22Rv1 (cell line): ENCODE results near the gene NRCAM.

Experiments
- H3K27ac ChIP-seq: fragments of 450-650 bp; 2 replicates; pipeline ENCODE4 v1.5.1; 2017
- ZFX ChIP-seq: fragments of 450-650 bp; IDR thresholded peaks from 2 replicates; pipeline ENCODE4 v1.6.1; 2017; ENCODE audit warnings: antibody characterized with exemption, borderline replicate concordance
- TF ChIP-seq, protein P1 (sequence below): fragments of 450-650 bp; IDR thresholded peaks from 2 replicates; pipeline ENCODE4 v1.5.1; 2017; ENCODE audit warnings: mild to moderate bottlenecking

The NRCAM gene

DNA sequence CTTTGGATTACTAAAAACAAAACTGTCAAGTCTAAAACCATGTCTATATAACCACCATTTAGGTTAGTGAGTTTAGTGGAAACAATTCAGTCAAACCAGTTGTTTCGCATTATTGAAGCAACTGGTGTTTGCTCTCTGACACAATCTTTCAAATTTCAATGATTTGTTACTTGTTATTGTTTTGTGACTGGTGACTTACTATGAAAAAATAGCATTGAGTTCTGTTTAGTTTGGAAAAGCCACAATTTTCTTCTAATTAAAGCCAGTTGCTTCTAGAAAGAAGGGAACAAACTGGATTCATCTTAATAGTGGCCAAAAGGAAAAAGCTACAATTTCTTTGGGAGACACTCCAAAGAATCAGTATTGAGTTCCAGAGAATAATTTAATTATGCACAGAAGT is 356.5 kb downstream of the NRCAM start:
- TF ChIP-seq, protein P1, sequence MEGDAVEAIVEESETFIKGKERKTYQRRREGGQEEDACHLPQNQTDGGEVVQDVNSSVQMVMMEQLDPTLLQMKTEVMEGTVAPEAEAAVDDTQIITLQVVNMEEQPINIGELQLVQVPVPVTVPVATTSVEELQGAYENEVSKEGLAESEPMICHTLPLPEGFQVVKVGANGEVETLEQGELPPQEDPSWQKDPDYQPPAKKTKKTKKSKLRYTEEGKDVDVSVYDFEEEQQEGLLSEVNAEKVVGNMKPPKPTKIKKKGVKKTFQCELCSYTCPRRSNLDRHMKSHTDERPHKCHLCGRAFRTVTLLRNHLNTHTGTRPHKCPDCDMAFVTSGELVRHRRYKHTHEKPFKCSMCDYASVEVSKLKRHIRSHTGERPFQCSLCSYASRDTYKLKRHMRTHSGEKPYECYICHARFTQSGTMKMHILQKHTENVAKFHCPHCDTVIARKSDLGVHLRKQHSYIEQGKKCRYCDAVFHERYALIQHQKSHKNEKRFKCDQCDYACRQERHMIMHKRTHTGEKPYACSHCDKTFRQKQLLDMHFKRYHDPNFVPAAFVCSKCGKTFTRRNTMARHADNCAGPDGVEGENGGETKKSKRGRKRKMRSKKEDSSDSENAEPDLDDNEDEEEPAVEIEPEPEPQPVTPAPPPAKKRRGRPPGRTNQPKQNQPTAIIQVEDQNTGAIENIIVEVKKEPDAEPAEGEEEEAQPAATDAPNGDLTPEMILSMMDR, result no peak
- no peak for TF ChIP-seq ZFX

DNA sequence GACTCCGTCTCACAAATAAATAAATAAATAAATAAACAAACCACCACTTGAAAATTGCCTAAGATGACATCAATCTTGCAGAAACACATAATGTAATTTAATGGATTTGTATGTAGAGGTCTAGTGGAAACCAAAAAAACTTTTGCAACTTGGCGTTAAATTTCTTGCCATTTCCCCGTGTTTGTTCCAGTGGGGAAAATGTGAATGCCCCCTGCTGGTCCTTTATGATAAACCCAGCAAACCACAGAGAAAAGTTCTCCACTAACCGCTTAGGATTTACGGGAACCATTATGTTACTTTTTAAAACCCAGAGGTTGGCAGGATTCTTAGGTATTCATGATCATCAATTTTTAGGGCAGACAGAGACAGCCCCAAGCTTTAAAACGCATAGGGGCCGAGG is 358.5 kb downstream of the NRCAM start:
- no peak for TF ChIP-seq ZFX
- TF ChIP-seq, protein P1, result peak; percentile 80

More for the DNA sequence above, 356.5 kb downstream of the NRCAM start:
- H3K27ac ChIP-seq, result no peak overlapping the region

More for the DNA sequence above, 358.5 kb downstream of the NRCAM start:
- H3K27ac ChIP-seq, result 0 out of 2 replicates have a peak overlapping the region, but pooled peaks have one; percentile 91
